ENCODE measurements around the gene INPP4A.

The INPP4A gene

DNA sequence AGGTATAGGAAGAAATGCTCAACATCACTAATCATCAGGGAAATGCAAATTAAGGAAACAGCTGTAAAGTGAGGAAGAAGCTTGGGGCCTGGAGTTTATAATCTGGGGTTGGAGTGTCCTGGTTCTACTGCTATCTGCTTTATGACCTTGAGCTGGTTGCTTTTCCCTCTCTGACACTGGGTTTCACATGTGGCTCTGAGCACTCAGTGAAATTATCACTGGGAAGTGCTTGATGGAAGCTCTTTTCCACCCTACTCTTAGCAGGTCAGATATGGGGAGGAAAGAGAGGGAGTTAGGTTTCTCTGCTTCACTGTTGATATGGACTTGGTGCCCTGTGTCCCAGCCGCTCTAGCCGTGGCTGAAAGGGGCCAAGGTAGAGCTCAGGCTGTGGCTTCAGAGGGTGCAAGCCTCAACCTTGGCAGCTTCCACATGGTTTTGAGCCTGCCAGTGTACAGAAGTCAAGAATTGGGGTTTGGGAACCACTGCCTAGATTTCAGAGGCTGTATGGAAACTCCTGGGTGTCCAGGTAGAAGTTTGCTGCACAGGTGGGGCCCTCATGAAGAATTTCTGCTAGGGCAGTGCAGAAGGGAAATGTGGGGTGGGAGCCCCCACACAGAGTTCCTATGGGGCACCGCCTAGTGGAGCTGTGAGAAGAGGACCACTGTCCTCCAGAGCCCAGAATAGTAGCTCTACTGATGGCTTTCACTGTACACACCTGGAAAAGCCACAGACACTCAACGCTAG is 52.3 kb downstream of the INPP4A start:
- DNase-seq (ENCODE audit: low read depth in 2 of 2), result no peak

DNA sequence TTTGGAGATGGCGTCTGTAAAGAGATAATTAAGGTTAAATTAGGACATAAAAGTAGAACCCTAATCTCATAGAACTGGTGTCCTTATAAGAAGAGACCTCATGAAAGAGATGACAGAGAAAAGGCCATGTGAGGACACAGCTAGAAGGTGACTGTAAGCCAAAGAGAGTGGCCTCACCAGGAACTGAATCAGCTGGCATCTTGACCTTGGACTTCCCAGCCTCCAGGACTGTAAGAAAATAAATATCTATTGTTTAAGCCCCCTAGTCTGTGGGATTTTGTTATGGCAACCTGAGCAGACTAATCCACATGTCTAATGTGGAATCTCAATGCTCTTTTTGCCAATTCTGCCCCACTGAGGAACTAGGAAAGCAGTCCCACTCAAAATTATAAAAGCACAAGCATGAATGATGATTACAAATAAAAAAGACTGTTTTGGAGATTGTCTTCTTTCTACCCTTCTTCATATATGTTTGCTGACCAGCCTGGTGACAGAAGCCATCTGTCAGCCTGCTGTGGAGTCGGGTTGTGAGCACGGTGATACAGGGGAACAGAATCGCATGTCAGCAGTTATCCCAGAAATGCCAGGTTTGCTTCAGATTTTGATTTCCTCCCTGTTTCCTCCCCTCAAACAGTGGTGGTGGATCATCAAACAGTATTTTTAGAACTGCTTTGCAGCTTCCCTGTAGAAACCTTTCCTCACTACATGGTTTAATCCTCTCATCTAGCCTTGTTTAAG is 54.2 kb downstream of the INPP4A start:
- no peak for DNase-seq (ENCODE audit: low read depth in 2 of 2)

DNA sequence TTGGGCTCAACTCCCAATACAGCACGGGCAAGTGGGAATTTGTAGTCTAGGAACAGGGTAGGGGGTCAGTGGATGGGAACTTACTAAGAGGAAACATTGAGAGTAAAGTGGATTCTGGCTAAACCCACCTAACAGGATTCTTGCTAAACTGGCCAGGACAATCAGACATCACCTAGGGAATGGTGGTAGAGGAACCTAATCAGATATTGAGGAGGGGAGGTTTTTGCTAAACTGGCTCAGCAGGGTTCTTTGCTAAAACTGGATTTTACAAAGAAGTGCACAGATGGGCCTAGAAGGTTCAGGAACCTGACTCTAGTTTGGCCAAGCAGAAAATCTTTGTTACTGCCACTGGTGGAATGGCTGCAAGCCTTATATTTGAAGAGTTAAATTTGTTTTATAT is 55.9 kb downstream of the INPP4A start:
- DNase-seq (ENCODE audit: low read depth in 2 of 2), result no peak

DNA sequence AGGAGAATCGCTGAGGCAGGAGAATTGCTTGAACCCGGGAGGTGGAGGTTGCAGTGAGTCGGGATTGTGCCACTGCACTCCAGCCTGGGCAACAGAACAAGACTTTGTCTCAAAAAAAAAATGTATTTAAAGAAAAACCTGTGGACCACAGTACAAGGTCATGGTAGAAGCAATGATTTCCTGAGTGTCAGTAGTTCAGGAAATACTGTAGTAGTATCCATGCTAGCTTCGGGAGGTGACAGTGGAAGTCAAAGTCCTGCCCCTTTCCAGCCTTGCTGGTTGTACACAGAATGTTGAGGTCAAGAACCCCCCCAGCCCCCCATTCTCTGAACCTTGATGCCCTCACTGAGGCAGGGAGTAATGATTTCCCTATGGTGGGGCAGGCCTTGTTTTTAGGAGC is 56.6 kb downstream of the INPP4A start:
- no peak for DNase-seq (ENCODE audit: low read depth in 2 of 2)

DNA sequence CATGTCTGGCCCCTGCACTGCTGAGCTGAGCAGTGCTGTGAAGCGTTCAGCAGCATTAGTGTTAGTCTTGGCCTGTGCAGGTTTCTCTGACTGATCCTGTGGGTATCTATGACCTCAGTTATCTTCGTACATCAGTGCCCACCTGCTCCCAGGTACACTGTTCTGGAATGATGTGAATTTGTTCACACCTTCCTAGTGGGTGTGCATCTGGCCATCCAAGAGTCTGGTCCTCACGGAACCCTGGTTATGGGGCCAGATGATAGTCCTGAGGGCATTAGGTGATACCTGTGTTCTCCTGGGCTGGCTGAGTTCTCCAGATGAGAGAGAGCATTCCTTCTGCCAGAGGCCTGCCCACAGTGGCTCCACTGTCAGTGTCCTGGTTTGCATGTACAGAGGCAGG is 57.2 kb downstream of the INPP4A start:
- DNase-seq (ENCODE audit: low read depth in 2 of 2), result no peak

DNA sequence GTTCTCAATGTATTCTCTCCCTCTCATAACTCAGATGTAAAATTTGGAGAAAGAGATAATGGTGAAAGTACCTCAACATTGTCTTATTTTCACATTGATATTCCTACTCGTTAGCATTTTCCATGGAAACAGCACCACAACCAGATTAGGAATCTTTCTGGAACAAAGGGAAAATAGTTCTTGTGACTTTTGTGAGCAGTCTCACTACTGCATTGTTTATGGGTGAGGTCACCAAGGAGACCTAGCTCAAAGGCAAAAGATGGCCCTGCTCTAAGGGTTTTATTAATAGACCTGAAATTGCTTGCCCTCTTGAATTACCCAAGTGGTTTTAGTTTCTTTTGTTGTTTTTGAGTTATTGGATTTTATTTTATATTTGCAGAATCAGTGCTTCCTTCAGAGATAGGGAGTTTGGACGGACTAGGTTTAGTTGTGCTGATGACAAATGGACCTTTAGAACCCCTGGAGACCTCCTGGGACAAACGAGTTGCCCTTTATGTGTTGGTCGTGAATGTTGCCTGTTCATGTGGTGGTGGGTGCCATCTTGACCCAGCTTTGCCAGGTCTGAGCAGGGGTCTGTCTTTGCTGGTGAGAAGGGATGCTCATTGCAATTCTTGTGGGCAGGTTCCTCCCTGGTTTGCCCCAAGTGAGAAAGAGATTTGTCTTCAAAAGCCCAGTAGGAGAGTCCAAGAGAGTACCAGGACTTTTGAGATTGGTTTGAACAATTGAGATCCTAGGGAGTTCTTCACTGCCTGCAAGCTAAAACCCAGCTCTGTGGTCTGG is 58.1 kb downstream of the INPP4A start:
- no peak for DNase-seq (ENCODE audit: low read depth in 2 of 2)

DNA sequence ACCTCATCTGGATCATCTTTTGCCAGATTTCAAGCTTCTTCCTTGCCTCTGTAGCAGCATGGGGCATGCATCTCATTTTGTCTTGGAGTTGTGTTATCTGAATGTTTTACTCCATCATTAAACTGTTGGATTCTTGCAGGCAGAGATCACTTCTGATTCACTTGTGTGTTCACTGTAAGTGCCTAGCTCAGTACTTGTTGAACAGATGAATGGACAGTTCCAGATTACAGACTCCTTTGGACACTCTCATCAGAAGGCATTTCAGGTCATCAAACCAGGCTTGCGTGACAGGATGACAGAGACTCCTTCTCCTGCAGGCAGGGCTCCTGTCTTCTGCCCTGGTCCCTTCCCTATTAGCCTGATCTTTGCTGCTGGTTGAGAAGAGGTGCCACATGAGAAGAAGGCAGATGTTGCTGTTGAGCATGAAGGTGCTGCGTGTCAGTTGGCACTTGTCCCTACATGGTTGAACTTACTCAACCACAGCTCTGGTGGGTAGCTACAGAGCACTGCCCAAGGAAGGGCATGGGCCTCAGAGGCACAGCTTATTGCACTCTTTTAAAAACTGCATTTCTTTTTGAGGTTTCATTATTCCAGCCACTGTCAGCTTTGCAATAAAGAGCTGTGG is 58.9 kb downstream of the INPP4A start:
- no peak for DNase-seq (ENCODE audit: low read depth in 2 of 2)

DNA sequence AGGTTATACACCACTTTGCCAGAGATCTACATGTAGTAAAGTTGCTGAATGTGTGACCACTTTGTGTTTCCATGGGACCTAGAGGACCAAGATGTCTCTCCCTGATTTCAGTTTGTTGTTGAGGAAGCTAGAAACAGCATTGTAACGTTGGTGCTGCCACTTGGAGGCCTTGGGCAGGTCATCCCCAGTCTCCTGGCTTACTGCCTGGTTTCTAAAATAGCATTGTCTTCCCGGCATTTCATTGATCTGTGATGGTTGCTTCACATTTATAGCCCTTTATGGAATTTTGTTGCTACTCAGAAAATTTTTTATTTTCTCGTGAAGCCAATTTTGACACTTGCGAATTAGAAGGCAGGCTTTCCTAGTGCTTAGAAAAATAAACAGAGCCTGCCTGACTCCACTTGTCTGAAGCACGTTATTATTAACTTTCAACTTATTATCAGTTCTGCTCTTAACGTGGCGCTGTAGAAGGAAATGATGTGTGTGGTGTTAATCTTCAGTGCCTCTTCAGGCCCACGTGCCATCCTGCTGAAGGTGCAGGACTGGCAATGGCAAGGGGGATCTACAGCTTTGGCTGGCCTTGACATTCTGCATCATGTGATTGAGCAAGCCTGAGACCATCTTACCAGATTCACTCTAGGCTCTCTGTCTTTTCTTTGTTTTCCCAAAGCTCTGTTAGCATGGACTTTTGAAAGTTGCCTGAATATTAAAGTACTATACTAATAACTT is 59.9 kb downstream of the INPP4A start:
- no peak for DNase-seq (ENCODE audit: low read depth in 2 of 2)

DNA sequence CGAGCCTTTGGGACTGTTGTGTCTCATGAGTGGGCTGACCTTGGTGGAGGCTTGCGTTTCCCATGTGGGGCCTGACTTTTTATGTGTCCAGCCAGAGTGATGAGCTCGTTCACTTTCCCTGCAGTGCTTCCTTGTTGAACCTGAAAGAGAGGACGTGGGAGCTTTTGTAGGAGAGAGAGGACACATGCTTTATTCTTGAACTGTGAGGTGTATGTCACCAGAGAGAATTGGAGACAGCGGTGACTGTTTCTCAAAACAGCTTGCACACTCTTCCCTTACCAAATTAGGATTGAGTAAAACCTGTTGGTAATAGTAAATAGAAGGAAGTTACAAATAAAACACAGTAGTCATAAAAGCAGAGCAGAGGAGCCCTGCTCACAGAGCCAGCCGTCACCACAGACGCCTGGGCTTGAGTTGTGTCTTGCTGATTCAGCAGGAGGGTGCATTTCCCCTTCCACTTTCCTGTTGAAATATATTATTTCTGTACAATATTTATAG is 60.7 kb downstream of the INPP4A start:
- no peak for DNase-seq (ENCODE audit: low read depth in 2 of 2)

DNA sequence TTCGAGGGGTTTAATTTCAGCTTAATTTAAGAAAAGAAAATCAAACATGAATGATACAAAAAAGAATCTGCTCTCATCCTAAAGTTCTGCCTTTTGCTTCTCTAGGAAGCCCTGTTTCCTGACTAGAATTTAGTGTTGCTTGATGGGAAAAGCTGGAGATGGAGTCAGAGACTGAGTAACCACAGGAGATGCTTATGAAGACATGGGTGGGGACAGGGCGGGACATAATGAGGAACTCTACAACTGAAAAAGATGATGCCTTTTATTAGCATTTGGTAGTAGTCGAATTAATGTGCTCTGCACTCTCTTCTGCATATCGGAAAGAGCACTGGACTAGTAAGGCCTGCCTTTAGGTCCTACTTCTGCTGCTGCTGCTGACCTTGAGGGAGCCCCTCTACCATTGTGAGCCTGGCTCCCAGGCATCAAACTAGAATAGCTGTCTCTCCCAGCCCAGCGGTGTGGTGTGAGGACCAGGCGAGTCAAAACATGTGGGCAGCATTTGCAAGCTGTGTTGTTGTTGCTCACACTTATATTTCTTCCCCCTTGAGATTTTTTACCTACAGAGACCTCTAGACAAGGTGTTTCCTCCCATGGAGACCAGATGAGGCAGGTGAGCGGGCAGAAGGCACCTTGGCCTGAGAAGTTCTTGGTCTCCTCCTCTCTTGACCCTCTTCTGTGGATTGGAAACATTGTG is 61.5 kb downstream of the INPP4A start:
- DNase-seq (ENCODE audit: low read depth in 2 of 2), result no peak

DNA sequence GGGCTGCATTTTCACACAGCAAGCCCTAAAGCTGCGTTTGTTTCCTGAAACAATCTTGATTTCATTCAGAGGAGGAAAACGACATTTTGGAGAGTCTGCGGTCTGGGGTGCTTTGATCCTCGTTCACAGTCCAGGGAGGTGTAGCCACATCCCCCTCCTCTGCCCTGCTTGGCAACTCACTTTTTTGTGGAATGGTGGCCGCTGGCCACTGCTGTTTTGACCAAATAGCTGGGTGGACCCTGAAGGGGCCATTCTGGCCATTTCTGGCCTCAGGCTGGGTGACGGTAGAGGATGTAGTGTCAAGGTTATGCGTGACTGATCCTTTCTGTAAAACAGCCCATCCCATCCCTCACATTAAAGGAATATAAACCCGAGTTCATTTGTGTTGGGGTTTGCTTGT is 62.2 kb downstream of the INPP4A start:
- no peak for DNase-seq (ENCODE audit: low read depth in 2 of 2)

DNA sequence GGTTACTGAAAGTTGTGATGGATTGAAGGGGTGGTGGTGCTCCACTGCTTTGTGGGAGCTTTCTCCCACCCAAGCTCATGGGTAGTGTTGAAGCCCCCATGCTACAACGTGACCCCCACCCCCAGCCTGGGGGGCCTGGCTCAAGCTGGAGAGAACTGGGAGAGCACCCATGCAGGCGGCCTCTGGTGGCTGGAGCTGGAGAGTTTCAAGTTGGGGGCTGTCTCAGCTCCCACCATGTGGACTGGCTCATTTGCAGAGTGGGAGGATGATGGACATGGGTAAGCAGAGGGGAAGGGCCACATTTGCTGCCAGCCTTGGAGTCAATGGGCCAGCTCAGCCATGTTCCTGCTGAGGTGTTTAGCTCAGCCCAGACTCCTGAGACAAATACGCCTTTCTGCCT is 62.8 kb downstream of the INPP4A start:
- DNase-seq (ENCODE audit: low read depth in 2 of 2), result no peak

DNA sequence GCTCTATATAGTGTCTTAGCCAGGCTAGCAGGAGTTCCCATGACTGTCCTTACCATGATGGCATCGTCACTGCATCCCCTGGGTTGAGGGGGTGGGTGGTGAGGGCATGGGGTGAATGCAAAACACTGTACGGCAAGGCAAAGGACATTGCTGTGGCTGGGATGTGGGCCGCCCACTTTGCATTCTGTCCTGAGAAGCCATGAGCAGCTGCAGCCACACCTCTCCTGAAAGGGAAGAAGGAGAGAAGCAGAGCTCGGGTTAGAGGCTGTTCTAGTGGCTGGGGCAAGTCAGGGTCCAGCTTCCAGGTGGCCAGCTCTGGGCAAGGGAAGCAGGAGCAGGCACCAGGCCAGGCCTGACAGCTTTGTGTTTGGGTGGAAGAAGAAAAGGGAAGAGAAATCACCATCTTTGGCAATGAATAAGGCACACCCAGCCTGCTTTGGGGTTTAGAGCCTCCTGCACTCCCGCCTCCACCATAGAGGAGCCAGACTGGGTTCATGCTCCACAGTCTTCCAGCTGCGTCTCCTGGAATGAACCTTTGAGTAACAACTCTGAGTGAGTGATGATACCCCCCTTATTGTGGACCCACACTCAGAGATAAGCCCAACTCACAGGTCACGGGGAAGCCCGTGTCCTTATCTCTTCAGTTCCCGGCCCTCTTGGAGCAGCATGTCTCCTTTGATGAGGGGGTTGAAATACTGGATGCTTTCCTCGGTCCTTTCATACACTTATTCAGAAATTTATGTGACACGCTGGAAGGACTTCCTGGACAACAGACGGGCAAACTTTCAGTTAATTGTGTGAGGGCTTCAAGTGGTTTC is 63.4 kb downstream of the INPP4A start:
- no peak for DNase-seq (ENCODE audit: low read depth in 2 of 2)

DNA sequence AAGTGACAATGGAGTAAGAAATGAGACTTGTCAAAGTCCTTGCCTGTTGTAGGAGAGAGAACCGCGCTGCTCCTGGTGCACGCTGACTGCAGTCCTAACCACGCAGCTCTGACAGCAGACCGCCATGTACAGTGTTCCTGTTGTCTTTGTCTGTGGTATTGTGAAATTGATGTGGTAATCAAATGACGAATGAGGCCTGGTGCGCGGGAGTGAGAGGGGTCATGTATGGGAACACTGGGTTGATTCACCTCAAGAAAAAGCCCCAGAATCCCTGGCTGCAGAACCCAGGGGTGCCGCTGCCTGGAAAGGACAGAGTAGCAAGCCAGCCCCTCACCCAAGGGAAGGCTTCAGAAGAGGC is 64.0 kb downstream of the INPP4A start:
- DNase-seq (ENCODE audit: low read depth in 2 of 2), result peak in 1 of 2 donors; percentile 67

DNA sequence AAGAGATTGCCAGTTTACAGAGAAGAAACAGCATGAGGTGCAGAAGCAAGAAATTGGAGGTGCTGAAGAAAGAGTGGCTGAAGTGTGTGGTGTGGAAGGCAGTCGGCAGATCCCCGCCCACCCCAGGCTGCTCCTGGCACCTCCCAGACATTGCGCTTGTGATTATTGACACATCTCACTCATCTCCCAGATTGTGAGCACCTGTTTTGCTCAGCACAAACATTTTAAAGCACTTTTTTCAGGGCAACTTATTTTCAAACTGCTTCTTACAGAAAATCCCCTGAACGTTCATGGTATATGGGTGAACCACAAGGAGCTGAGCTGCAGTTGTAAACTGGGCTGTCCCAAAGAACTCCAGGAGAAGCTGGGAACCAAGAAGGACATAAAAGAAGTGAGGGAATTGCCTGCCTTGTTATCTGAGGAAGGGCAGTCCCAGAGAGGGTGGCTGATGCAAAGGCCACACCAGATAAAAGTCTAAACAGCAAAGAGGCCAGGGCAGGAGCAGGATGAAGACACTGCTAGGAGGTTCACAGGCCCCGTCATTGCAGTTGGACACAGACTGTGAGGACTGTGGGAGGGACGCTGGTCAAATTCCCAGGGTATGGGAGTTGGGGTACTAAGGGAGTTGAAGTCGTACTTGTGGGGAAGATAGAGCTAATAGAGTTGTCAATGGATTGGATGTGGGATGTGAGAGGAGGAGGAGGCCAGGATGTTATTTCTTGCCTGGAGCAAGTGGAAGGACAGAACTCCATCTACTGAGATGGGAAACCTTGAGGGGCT is 65.1 kb downstream of the INPP4A start:
- no peak for DNase-seq (ENCODE audit: low read depth in 2 of 2)

DNA sequence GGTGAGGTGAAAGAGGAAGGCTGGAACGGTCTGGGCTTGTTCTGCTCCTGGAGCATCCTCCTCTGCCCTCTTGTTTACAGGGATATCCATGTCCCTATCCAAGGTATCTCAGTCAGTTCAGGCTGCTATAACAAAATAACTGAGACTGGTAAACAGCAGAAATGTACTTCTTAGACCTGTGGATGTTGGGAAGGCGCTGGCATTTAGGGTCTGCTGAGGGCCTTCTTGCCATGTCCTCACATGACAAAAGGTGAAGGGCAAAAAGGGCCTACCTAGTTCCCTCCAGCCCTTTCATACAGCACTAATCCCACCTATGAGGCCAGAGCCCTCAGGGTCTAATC is 65.6 kb downstream of the INPP4A start:
- no peak for DNase-seq (ENCODE audit: low read depth in 2 of 2)

DNA sequence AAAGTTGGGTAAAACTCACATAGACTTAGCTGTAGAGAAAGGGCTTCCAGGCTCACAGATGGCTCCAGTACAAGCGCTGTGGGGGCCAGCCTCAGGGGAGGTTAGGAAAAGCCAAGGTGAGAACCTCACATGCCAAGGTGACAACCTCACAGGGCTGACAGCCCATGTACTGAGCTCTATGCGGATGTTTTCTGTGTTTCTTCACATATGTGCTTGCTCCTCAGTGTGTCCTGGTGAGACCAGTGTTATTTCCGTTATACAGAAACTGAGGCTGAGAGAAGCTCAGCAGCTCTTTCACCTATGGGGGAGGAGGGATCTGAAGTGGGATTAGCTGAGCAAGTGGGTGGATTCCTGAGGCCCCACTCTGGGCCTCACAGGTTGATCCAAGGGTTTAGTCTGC is 67.3 kb downstream of the INPP4A start:
- DNase-seq (ENCODE audit: low read depth in 2 of 2), result no peak

DNA sequence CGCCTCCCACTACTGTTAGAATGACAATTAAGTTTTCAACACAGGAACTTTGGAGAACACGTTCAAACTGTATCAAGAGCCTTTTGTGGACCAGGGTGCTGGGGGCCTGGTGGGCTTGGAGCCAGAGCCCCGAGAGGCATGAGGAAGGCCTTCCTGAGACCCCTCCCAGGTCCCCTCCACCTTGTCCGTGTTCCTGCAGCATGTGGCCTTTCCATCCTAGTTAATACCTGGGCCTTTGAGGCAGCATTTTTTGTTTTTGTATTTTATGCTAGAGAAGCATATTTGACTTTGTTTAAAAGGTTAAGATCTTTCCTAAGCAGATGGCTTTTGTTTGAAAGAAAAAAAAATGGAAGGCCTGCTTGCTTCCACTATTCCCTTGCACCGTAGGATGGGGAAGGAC is 68.0 kb downstream of the INPP4A start:
- DNase-seq (ENCODE audit: low read depth in 2 of 2), result no peak

DNA sequence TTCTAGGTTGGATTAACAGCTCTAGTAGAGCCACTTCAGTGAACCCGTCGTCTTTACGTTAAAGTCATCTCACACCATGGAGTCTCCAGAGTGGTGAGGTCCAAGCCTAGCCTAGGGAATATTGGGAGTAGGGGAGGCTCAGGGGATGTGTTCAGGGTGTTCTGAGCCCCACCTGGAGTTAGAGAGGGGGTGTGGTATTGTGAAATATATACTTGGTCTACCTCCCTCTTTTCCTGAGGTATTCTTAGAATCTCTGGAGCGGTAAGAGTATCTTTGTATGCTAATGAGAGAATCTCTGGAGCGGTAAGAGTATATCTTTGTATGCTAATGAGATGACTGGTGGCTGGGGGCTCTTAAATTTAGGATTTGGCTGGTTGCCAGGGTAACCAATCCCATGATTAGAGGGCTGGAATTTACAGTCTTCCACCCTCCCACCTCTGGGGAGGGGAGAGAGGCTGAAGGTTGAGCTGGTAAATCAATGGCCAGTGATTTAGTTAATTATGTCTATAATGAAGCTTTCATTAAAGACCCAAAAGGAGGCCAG is 69.5 kb downstream of the INPP4A start:
- no peak for DNase-seq (ENCODE audit: low read depth in 2 of 2)

Data from stimulated activated CD8-positive, alpha-beta memory T cell treated with anti-CD3 and anti-CD28 coated beads, Interleukin-15, amount 100 ng/mL, for 4 hours (primary cell).